ENCODE measurements around the gene RREB1.

The RREB1 gene, protein sequence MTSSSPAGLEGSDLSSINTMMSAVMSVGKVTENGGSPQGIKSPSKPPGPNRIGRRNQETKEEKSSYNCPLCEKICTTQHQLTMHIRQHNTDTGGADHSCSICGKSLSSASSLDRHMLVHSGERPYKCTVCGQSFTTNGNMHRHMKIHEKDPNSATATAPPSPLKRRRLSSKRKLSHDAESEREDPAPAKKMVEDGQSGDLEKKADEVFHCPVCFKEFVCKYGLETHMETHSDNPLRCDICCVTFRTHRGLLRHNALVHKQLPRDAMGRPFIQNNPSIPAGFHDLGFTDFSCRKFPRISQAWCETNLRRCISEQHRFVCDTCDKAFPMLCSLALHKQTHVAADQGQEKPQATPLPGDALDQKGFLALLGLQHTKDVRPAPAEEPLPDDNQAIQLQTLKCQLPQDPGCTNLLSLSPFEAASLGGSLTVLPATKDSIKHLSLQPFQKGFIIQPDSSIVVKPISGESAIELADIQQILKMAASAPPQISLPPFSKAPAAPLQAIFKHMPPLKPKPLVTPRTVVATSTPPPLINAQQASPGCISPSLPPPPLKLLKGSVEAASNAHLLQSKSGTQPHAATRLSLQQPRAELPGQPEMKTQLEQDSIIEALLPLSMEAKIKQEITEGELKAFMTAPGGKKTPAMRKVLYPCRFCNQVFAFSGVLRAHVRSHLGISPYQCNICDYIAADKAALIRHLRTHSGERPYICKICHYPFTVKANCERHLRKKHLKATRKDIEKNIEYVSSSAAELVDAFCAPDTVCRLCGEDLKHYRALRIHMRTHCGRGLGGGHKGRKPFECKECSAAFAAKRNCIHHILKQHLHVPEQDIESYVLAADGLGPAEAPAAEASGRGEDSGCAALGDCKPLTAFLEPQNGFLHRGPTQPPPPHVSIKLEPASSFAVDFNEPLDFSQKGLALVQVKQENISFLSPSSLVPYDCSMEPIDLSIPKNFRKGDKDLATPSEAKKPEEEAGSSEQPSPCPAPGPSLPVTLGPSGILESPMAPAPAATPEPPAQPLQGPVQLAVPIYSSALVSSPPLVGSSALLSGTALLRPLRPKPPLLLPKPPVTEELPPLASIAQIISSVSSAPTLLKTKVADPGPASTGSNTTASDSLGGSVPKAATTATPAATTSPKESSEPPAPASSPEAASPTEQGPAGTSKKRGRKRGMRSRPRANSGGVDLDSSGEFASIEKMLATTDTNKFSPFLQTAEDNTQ (N-terminal part only)

DNA sequence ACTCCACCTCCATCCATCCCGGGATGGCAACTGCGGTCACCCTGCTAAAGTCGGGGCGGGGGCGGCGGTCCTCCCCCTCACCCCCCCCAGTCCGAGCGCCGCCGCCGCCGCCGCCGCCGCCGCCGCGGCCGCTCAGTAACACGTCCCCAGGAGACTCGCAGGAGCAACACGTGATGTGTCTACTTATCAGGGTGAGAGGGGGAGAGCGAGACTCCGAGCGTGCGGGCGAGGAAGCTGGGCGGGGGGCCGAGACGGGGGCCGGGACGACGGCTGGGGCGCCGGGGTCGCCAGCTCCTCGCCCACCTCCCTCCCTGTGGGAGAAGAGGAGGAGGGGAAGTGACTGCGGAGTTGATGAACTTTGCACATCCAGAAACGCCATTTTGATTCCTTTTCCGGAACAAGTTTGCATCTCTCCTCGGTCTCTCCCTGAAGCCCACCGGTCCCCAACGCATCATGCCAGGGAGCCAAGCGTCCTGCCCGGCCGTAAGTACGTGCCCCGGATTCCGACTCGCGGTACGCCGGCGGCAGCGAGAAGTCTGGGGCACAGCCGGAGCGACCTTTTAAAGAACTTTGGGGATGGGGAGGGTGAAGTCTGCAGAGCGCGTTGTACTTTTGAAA lies at the start of gene RREB1:
RREB1 (plus strand) TSS at position 384 of the 618 bp plus-strand sequence. CDS start 73,951 bp downstream, outside the sequence.
- no peak for DNase-seq

DNA sequence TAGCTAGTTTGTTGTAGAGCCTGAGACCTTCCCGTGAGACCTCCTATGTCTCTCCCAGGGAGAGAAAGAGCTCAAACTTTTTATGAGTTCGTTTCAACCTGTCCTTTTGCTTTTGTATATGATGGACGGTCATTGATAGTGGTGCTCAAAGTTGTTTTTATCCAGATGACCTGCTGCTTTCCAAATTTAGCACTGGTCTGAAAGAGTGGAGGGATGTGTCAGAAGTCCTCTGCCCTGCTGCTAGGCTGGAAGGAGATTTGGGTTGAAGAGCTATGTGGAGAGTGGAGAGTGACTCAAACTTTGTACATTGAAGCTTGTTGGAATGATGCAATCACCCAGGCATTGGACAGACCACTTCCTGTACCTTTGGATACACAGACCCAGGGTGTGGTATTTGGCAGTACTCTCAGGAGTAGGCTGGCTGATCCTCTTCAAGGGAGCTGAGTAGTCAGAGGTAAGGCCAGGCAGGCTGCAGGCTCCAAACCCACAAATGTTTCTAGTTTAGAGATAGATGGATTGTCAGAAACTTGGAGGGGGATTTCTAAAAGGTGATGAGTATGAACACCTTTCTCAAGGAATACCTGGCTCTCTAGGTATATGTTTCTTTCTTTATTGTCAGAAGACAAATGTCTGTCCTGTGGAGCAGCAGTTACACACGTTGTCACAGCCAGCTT lies 49.4 kb upstream of the RREB1 start:
- DNase-seq, result no peak

GRCh38 chr6:7060769-7061516 lies 46.8 kb upstream of the RREB1 start:
- DNase-seq, result no peak

DNA sequence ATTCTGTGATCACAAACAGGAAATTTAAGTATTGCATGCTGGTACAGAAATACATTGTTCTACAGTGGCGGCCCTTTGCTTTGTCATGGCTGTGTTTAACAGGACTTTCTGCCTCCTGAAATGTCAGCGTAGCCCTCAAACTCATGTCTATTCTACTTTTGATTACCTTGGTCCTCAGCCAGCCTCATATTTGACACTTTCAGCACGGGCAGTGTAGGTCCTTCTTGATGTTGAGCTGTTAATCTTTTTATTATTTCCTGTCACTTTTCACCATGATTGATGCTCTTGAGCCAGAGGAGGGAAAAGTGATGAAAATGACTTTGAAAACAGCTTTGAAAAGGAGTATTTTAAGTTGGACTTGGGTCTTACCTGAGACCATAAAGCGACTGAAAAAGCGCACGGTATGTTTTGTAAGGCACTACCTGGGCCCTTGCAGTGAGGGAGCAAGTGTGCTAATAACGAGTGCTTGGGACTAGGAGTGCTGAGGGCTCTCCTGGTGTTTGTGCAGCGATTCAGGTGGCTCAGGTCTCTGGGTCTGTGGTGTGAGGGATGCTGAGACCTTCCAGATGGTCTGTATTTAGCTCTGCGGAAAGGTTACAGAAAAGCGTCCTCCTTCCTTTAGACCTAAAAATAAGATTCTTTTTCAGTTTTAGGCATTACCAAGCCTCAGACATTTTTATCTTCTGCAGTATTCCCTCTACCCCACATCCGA lies 45.2 kb upstream of the RREB1 start:
- no peak for DNase-seq

DNA sequence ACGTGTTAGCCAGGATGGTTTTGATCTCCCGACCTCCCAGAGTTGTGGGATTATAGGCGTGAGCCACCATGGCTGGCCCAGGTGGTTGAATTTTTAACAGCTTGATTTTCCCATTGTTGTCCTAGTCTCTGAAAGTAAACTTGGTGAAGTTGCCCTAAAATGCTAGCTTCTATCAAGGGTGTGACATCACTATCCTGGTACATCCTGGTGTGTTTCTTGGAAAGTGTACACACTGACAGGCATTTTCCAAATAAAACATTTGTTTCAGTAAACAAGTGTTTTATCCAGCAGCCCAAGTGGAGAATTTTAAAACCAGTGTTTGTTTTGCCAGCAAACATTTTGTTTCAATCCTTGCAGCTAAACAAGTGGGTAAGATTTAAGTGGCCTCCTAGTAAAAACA lies 40.5 kb upstream of the RREB1 start:
- DNase-seq, result no peak

- DNase-seq, result no peak
Measured at GRCh38 chr6:7071405-7071804, 36.4 kb upstream of the RREB1 start.

DNA sequence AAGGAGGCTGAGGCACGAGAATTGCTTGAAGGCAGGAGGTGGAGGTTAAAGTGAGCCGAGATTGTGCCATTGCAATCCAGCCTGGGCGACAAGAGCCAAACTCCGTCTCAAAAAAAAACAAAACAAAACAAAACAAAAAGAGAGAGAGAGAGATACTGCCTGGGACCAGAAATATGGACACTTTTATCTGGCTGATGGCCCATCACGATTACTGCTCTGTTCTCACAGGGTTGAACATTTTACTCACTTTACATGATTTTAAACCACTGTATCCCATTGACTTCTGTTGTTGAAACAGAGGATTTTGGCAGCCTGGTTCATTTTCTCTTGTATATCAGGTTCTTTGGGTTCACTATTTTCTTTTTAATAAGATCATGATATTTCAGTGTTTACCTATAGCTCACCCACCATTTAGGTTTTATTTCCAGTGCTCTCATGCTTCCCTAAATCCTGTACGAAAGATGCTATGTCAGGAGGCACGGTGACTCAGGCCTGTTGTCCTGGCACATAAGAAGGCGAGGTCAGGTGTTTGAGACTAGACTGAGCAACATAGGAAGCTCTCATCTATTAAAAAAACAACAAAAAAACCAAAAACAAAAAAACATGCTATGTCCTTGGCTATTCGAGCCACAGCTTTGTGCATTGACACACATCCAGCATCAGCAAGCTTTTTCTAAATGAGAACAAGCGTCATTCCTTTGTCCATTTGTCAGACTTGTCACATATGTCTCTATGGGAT lies 34.5 kb upstream of the RREB1 start:
- DNase-seq, result no peak

- DNase-seq, result no peak
Measured at GRCh38 chr6:7073821-7074525, 33.8 kb upstream of the RREB1 start.

- no peak for DNase-seq
Measured at GRCh38 chr6:7074870-7075269, 32.9 kb upstream of the RREB1 start.

DNA sequence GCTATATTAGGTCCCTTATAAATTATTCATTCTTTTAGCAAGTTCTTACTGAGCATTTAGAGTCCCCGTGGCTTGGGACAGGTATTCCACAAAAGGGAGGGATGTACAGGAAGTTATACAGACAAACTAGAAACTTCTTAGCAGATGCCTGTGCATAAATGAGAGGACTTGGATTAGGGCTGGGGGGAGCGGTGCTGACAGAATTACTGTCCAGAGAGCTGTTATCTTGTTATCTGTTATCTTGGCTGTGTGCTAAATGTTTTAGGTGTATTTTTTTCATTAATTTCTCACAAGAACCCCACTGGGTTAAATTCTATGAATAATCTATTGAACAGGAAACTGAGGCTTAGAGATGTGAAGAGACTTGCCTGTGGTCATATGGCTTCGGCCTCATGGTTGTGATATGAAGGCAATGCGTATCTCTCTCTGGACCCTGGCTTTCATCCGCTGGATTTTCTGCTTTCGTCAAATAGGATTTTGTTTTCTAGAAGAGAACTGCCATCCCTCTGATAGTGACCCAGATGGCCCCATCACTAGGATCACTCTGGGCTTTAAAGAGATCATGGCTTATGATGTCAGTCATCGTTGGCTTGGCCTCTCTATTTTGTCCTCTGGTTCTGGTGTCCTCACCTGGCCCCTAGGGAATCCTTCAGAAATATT lies 32.3 kb upstream of the RREB1 start:
- DNase-seq, result no peak

- DNase-seq, result no peak
Measured at GRCh38 chr6:7077856-7078255, 29.9 kb upstream of the RREB1 start.

DNA sequence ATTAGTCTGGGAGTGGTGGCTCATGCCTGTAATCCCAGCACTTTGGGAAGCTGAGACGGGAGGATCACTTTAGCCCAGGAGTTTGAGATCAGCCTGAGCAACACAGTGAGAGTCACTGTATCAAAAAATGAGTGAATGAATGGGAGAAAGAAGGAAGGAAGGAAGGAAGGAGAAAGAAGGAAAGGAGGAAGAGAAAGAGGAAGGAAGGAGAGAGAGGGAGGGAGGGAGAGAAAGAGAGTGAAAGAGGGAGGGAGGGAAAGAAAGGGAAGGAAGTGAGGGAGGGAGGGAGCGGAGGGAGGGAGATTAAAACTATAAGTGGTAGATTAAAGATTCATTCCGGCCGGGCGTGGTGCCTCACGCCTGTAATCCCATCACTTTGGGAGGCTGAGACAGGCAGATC lies 28.9 kb upstream of the RREB1 start:
- DNase-seq, result no peak

GRCh38 chr6:7080311-7080710 lies 27.4 kb upstream of the RREB1 start:
- no peak for DNase-seq

GRCh38 chr6:7085911-7086310 lies 21.9 kb upstream of the RREB1 start:
- no peak for DNase-seq

- no peak for DNase-seq
Measured at GRCh38 chr6:7086488-7086887, 21.3 kb upstream of the RREB1 start.

DNA sequence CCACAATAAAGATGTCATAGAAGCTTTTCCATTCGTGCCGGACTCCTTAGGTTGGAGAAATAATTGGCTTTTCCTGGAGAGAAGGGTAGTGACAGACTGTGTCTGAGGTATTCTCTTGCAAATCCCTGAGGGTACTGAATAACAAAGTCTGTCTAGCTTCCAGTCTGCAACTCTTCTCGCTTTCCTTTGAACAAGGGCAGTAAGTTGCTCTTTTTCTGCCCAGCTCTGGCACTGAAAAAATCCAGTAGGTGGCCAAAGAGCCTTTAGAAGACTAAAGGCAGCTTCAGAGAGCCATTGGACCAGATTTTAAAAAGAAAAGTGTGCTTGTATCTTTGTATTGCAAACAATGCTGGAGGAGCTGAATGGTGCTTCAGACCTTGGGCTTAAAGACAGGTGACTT lies 20.7 kb upstream of the RREB1 start:
- DNase-seq, result no peak

DNA sequence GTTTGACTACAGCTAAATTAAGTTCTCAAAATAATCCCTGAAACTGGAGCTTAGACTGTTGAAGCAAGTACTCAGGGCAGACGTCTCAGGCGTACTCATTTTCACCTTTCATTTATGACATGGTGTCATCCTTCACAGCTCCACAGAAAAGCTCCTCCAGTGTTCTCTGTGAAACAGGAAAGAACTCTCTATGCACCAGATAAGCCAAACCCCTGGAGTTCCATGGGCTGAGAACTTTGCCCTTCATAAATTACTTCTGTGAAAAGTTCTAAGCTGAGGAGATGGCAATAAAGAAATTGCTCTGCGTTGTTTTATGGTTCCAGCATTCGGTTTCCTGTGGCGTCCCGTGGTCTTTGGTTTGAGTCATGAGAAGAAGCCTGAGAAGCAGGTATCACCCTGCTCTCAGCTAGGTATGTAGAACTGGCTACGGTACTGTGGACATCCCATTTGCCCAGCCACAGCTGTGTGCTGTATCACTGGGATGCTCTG lies 20.2 kb upstream of the RREB1 start:
- no peak for DNase-seq

DNA sequence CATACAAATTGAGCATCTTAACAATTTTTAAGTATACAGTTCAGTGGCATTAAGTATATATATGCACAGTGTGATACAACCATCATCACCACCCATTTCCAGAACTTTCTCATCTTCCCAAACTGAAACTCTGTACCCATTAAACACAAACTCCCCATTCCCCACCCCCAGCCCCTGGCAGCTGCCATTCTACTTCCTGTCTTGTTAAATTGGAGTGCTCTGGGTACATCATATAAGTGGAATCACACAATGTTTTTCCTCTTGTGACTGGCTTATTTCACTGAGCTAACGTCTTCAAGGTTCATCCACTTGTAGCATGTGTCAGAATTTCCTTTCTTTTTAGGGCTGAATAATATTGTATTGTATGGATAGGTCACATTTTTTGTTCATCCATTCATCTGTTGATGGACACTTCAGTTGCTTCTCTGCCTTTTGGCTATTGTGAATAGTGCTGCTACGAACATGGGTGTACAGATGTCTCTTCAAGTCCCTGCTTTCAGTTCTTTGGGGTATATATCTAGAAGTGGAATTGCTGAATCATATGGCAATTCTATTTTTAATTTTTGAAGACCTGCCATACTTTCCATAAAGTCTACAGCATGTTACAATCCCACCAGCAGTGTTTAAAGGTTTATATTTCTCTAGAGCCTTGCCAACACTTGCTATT lies 19.6 kb upstream of the RREB1 start:
- DNase-seq, result no peak
